ENCODE data around the gene TMEM178A. TPM values are rescaled to one million over a fixed set of nuclear protein-coding genes. Genes with fewer than 3 reads are reported as not detected.
A peak's percentile ranks its signal among the peaks of the same experiment; 100 is the strongest.

Gene TMEM178A
- total and polyA plus RNA-seq, 2 of the 8 experiments (the other 6 are each of a cell fraction or from before 2014, with no cell fraction given): 11.2 to 14.9 TPM

DNA sequence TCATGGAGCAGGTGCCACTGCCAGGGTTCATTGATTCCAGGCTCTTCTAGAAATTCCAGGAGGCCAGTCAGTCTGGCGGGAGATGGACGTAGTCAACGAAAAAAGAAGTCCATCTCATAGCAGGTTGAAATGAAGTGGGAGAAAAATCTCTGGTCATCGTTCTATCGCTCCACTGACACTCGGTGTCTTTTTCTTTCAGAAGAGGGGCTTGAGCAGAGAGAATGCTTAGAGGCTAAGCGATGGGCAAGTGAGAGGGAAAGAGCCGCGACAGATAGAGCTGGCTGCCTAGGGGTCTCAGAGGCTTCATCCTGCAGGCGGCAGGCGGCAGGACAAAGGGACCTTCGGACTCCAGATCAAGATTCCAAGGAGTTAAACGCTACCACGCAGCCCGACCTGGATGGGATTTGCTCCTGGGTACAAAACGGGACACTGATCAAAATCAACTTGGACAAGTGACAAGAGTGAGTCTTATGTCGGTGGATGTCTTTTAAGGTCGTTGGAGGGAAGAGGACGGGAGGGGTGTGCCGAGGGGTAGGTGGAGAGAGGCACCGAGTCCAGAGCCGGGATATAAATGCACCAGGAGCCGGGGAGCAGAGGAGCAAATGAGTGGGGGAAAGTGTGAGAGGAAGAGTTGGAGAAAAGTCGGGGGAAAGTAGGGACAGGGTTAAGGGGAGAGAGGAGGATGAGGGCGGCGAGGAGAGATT lies 677 bp upstream of the TMEM178A start (continued):
- TF ChIP-seq, protein P1, sequence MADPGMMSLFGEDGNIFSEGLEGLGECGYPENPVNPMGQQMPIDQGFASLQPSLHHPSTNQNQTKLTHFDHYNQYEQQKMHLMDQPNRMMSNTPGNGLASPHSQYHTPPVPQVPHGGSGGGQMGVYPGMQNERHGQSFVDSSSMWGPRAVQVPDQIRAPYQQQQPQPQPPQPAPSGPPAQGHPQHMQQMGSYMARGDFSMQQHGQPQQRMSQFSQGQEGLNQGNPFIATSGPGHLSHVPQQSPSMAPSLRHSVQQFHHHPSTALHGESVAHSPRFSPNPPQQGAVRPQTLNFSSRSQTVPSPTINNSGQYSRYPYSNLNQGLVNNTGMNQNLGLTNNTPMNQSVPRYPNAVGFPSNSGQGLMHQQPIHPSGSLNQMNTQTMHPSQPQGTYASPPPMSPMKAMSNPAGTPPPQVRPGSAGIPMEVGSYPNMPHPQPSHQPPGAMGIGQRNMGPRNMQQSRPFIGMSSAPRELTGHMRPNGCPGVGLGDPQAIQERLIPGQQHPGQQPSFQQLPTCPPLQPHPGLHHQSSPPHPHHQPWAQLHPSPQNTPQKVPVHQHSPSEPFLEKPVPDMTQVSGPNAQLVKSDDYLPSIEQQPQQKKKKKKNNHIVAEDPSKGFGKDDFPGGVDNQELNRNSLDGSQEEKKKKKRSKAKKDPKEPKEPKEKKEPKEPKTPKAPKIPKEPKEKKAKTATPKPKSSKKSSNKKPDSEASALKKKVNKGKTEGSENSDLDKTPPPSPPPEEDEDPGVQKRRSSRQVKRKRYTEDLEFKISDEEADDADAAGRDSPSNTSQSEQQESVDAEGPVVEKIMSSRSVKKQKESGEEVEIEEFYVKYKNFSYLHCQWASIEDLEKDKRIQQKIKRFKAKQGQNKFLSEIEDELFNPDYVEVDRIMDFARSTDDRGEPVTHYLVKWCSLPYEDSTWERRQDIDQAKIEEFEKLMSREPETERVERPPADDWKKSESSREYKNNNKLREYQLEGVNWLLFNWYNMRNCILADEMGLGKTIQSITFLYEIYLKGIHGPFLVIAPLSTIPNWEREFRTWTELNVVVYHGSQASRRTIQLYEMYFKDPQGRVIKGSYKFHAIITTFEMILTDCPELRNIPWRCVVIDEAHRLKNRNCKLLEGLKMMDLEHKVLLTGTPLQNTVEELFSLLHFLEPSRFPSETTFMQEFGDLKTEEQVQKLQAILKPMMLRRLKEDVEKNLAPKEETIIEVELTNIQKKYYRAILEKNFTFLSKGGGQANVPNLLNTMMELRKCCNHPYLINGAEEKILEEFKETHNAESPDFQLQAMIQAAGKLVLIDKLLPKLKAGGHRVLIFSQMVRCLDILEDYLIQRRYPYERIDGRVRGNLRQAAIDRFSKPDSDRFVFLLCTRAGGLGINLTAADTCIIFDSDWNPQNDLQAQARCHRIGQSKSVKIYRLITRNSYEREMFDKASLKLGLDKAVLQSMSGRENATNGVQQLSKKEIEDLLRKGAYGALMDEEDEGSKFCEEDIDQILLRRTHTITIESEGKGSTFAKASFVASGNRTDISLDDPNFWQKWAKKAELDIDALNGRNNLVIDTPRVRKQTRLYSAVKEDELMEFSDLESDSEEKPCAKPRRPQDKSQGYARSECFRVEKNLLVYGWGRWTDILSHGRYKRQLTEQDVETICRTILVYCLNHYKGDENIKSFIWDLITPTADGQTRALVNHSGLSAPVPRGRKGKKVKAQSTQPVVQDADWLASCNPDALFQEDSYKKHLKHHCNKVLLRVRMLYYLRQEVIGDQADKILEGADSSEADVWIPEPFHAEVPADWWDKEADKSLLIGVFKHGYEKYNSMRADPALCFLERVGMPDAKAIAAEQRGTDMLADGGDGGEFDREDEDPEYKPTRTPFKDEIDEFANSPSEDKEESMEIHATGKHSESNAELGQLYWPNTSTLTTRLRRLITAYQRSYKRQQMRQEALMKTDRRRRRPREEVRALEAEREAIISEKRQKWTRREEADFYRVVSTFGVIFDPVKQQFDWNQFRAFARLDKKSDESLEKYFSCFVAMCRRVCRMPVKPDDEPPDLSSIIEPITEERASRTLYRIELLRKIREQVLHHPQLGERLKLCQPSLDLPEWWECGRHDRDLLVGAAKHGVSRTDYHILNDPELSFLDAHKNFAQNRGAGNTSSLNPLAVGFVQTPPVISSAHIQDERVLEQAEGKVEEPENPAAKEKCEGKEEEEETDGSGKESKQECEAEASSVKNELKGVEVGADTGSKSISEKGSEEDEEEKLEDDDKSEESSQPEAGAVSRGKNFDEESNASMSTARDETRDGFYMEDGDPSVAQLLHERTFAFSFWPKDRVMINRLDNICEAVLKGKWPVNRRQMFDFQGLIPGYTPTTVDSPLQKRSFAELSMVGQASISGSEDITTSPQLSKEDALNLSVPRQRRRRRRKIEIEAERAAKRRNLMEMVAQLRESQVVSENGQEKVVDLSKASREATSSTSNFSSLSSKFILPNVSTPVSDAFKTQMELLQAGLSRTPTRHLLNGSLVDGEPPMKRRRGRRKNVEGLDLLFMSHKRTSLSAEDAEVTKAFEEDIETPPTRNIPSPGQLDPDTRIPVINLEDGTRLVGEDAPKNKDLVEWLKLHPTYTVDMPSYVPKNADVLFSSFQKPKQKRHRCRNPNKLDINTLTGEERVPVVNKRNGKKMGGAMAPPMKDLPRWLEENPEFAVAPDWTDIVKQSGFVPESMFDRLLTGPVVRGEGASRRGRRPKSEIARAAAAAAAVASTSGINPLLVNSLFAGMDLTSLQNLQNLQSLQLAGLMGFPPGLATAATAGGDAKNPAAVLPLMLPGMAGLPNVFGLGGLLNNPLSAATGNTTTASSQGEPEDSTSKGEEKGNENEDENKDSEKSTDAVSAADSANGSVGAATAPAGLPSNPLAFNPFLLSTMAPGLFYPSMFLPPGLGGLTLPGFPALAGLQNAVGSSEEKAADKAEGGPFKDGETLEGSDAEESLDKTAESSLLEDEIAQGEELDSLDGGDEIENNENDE (IDR thresholded peaks at IDR 0.05; ENCODE audit: insufficient replicate concordance, low read length): no peak
- TF ChIP-seq EZH2 (IDR thresholded peaks at IDR 0.05; ENCODE audit: low read depth, low read length, severe bottlenecking) (peak; percentile 42), JUND (IDR thresholded peaks at IDR 0.05; ENCODE audit: low read length) (no peak), SIX5 (IDR thresholded peaks at IDR 0.05; ENCODE audit: low read depth, low read length) (no peak), SIRT6 (IDR thresholded peaks at IDR 0.05; ENCODE audit: low read length) (no peak), TEAD4 (IDR thresholded peaks at IDR 0.05; ENCODE audit: low read depth, low read length) (no peak)
- TF ChIP-seq, protein P2, sequence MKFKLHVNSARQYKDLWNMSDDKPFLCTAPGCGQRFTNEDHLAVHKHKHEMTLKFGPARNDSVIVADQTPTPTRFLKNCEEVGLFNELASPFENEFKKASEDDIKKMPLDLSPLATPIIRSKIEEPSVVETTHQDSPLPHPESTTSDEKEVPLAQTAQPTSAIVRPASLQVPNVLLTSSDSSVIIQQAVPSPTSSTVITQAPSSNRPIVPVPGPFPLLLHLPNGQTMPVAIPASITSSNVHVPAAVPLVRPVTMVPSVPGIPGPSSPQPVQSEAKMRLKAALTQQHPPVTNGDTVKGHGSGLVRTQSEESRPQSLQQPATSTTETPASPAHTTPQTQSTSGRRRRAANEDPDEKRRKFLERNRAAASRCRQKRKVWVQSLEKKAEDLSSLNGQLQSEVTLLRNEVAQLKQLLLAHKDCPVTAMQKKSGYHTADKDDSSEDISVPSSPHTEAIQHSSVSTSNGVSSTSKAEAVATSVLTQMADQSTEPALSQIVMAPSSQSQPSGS (IDR thresholded peaks at IDR 0.05; ENCODE audit: low read length): no peak
- TF ChIP-seq, protein P3, sequence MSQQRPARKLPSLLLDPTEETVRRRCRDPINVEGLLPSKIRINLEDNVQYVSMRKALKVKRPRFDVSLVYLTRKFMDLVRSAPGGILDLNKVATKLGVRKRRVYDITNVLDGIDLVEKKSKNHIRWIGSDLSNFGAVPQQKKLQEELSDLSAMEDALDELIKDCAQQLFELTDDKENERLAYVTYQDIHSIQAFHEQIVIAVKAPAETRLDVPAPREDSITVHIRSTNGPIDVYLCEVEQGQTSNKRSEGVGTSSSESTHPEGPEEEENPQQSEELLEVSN (IDR thresholded peaks at IDR 0.05): peak; percentile 54

All from H1 (cell line).